Right cardiac atrium (tissue), 5 donors: ENCODE data around the gene KRT78. TPM values are rescaled to one million over a fixed set of nuclear protein-coding genes. Genes with fewer than 3 reads are reported as not detected.

Experiments used
- ATAC-seq, 2 donors: fragments of 200-7000 bp; cut with Tn5 transposase; one replicate each; pipeline versions ENCODE4 v1.8.0 to v1.9.1; 2020; ENCODE audit warnings: moderate library complexity in 2 of 2, mild to moderate bottlenecking in 1 of 2
- DNase-seq, 3 donors: peaks; one replicate each; pipeline ENCODE4 v3.0.0-alpha.2; 2020
- H3K27ac ChIP-seq: one replicate; pipeline ENCODE4 v1.5.1; 2013; ENCODE audit warnings: mild to moderate bottlenecking, low read length, control low read depth, moderate library complexity
- H3K27me3 ChIP-seq: one replicate; pipeline ENCODE4 v1.6.1; 2013; ENCODE audit not compliant: control insufficient read depth, insufficient read depth
- H3K4me1 ChIP-seq: one replicate; pipeline ENCODE4 v1.6.1; 2013; ENCODE audit warnings: low read length; ENCODE audit not compliant: control insufficient read depth, insufficient read depth
- H3K4me3 ChIP-seq: one replicate; pipeline ENCODE4 v1.5.1; 2013; ENCODE audit warnings: low read length, control low read depth
- H3K9me3 ChIP-seq: one replicate; pipeline ENCODE4 v1.6.1; 2013; ENCODE audit warnings: low read length; ENCODE audit not compliant: control insufficient read depth
- WGBS: extraction: QIAGEN DNeasy Blood & Tissue Kit; methylation state at CpG from one replicate; pipeline ENCODE4 v1.1.7; 2013; 5-methylcytosine and 5-hydroxymethylcytosine counted together
- intact Hi-C, 4 donors: fragments of 100-400 bp; cut with DNase I; formaldehyde crosslinking; loops; one replicate each; pipeline versions ENCODE4 v1.11.0 to v1.14.0; 2022 to 2023
- polyA plus RNA-seq: library from polyadenylated mRNA; stranded (reverse); fragments of 200-250 nt; gene quantifications from one replicate; pipeline ENCODE4 v1.2.3, GENCODE V29; 2013
- total RNA-seq, 4 donors: library from RNA; stranded (reverse); fragmentation: NEBNext Ultra II Directional; extraction: Animal tissue kit (Norgen Biotek cat#: 25700); gene quantifications; one replicate each; pipeline ENCODE4 v1.2.1, GENCODE V29; 2021
- donor health status: healthy with polysubstance abuse.
- donor health status: DM: no; HTN: yes; CAD: no.
- donor health status: DM: no; HTN: no; CAD: no.
- donor health status: DM: no; HTN: yes; CAD: no; lungs with severe emphysema.
- donor health status: DM: yes; HTN: yes; CAD: no.

Gene KRT78
- total and polyA plus RNA-seq, 5 donors: 0.02 TPM; not detected in 4

GRCh38 chr12:52829986-52830770 lies 18.6 kb downstream of the KRT78 start:
- DNase-seq (no peak), ATAC-seq (no peak)
- intact Hi-C loops: no loop called here
- Histone ChIP-seq H3K27me3 (no peaks in the 10 kb centered on the region), H3K4me3 (no peak overlapping the region), H3K27ac (no peak overlapping the region), H3K9me3 (no peaks in the 10 kb centered on the region), H3K4me1 (no peaks in the 10 kb centered on the region)
- WGBS: 81% methylated on average over 8 of the region's 8 CpGs

- no peak for ATAC-seq
- Histone ChIP-seq H3K9me3 (no peaks in the 10 kb centered on the region), H3K27me3 (no peaks in the 10 kb centered on the region), H3K4me1 (no peaks in the 10 kb centered on the region), H3K4me3 (no peak overlapping the region), H3K27ac (no peak overlapping the region)
- no peak for DNase-seq
- WGBS: 20% methylated on average over 2 of the region's 2 CpGs
- intact Hi-C loops: no loop called here
Measured at GRCh38 chr12:52828591-52829021, 20.2 kb downstream of the KRT78 start.

GRCh38 chr12:52828156-52828555 lies 20.6 kb downstream of the KRT78 start:
- Histone ChIP-seq H3K4me3 (no peak overlapping the region), H3K27me3 (no peaks in the 10 kb centered on the region), H3K27ac (no peak overlapping the region), H3K4me1 (no peaks in the 10 kb centered on the region), H3K9me3 (no peaks in the 10 kb centered on the region)
- intact Hi-C loops: no loop called here
- DNase-seq (no peak), ATAC-seq (no peak)

- intact Hi-C loops: no loop called here
- DNase-seq (no peak), ATAC-seq (no peak)
- H3K27me3 ChIP-seq: no peaks in the 10 kb centered on the region
- 78% methylated on average over 6 of the region's 6 CpGs for WGBS
- no peak overlapping the region for H3K27ac ChIP-seq
- no peaks in the 10 kb centered on the region for H3K4me1 ChIP-seq
- no peak overlapping the region for H3K4me3 ChIP-seq
- H3K9me3 ChIP-seq: no peaks in the 10 kb centered on the region
Measured at GRCh38 chr12:52827499-52828090, 21.2 kb downstream of the KRT78 start.

GRCh38 chr12:52826611-52827498 lies 21.9 kb downstream of the KRT78 start:
- ATAC-seq: no peak
- intact Hi-C loops: no loop called here
- H3K27ac ChIP-seq: no peak overlapping the region

GRCh38 chr12:52825961-52826360 lies 22.8 kb downstream of the KRT78 start:
- Histone ChIP-seq H3K4me1 (no peaks in the 10 kb centered on the region), H3K4me3 (no peak overlapping the region), H3K27me3 (no peaks in the 10 kb centered on the region), H3K27ac (no peak overlapping the region), H3K9me3 (no peaks in the 10 kb centered on the region)
- intact Hi-C loops: no loop called here
- DNase-seq (no peak), ATAC-seq (no peak)
- WGBS: 59% methylated on average over 4 of the region's 4 CpGs

More at GRCh38 chr12:52826611-52827498, 21.9 kb downstream of the KRT78 start:
- Histone ChIP-seq H3K27me3 (no peaks in the 10 kb centered on the region), H3K4me3 (no peak overlapping the region), H3K4me1 (no peaks in the 10 kb centered on the region), H3K9me3 (no peaks in the 10 kb centered on the region)
- no peak for DNase-seq
- 89% methylated on average over 11 of the region's 11 CpGs for WGBS

GRCh38 chr12:52824741-52825410 lies 23.9 kb downstream of the KRT78 start:
- intact Hi-C loops: no loop called here
- Histone ChIP-seq H3K9me3 (no peaks in the 10 kb centered on the region), H3K27ac (no peak overlapping the region), H3K27me3 (no peaks in the 10 kb centered on the region), H3K4me1 (no peaks in the 10 kb centered on the region), H3K4me3 (no peak overlapping the region)
- WGBS: 83% methylated on average over 5 of the region's 5 CpGs
- DNase-seq: no peak
- no peak for ATAC-seq

GRCh38 chr12:52823761-52824450 lies 24.9 kb downstream of the KRT78 start:
- intact Hi-C loops: no loop called here
- Histone ChIP-seq H3K27me3 (no peaks in the 10 kb centered on the region), H3K9me3 (no peaks in the 10 kb centered on the region), H3K4me1 (no peaks in the 10 kb centered on the region), H3K27ac (no peak overlapping the region), H3K4me3 (no peak overlapping the region)
- DNase-seq (no peak), ATAC-seq (no peak)
- 88% methylated on average over 15 of the region's 15 CpGs for WGBS

GRCh38 chr12:52822771-52823510 lies 25.9 kb downstream of the KRT78 start:
- WGBS: 72% methylated on average over 16 of the region's 16 CpGs
- no peaks in the 10 kb centered on the region for H3K27me3 ChIP-seq
- ATAC-seq: no peak

More at GRCh38 chr12:52822771-52823510, 25.9 kb downstream of the KRT78 start:
- no peak for DNase-seq
- no peak overlapping the region for H3K27ac ChIP-seq
- H3K4me3 ChIP-seq: no peak overlapping the region
- no peaks in the 10 kb centered on the region for H3K4me1 ChIP-seq
- intact Hi-C loops: no loop called here
- H3K9me3 ChIP-seq: no peaks in the 10 kb centered on the region
